ENCODE measurements around the gene CTCF.

The CTCF gene

GRCh38 chr16:67598527-67598926 is 36.2 kb downstream of the CTCF start:
- peak; percentile 81 for DNase-seq (ENCODE audit: low read depth)
- no peak for TF ChIP-seq CTCF (conservative IDR thresholded peaks at IDR 0.05; ENCODE audit: low read depth, low read length)
- no peak overlapping the region for H3K4me3 ChIP-seq (ENCODE audit: low read length)

DNA sequence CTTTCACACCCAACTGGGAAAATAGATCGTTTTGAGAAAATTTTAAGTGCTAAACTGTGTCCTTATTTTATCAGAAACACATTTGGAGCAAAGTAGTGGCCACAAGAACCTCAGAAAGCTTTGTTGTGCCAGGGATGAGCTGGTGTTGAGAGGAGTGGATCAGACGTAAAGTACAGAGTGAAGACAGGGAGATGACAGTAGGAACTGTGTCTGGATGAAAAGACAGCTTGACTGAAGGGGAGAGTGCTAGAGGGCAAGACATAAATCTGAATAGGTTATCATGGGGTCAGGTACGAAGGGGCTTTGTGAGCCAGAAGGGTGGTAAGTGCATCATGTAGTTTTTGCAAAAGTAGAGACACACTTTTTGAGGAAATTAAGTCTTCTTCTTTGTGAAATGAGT is 43.3 kb downstream of the CTCF start:
- no peak for TF ChIP-seq CTCF (conservative IDR thresholded peaks at IDR 0.05; ENCODE audit: low read depth, low read length)
- DNase-seq (ENCODE audit: low read depth) = no peak
- H3K4me3 ChIP-seq (ENCODE audit: low read length) = no peak overlapping the region

- DNase-seq (ENCODE audit: low read depth) = no peak
- no peak overlapping the region for H3K4me3 ChIP-seq (ENCODE audit: low read length)
- no peak for TF ChIP-seq CTCF (conservative IDR thresholded peaks at IDR 0.05; ENCODE audit: low read depth, low read length)
Measured at GRCh38 chr16:67606632-67607031, 44.3 kb downstream of the CTCF start.

DNA sequence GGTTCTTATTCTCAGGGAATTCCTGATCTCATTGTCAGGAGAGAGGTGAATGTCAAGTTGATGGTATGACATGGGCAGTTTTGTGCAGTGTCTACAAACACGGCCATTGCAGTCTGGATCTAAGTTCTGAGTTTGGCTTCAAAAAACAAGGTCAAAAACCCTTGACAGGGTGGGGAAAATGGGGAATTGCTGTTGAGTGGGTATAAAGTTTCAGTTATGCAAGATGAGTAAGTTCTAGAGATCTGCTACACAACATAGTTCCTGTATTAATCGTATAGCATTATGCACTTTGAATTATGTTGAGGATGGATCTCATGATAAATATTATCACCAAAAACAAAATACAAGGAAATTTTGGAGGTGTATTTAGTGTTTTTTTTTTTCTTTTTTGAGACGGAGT is 46.0 kb downstream of the CTCF start:
- H3K4me3 ChIP-seq (ENCODE audit: low read length) = no peak overlapping the region
- DNase-seq (ENCODE audit: low read depth) = no peak
- TF ChIP-seq CTCF (conservative IDR thresholded peaks at IDR 0.05; ENCODE audit: low read depth, low read length) = no peak

DNA sequence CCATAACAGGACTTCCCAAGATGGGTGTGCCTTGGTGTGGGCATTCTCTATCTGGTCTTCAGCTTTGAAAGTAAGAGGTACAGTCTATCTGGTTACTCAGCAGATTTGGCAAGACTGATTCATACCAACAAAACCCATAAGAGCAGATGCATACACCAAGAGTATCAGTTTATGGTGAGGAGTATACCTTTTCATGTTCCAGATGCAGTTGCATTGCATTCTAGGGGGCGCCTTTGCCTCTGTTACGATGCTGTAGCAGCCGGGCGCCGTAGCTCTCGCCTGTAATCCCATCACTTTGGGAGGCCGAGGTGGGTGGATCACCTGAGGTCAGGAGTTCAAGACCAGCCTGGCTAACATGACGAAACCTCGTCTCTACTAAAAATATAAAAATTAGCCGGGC is 51.5 kb downstream of the CTCF start:
- DNase-seq (ENCODE audit: low read depth) = no peak
- peak; percentile 10 for TF ChIP-seq CTCF (conservative IDR thresholded peaks at IDR 0.05; ENCODE audit: low read depth, low read length)
- H3K4me3 ChIP-seq (ENCODE audit: low read length) = no peak overlapping the region

- no peak for DNase-seq (ENCODE audit: low read depth)
- H3K4me3 ChIP-seq (ENCODE audit: low read length) = no peak overlapping the region
- TF ChIP-seq CTCF (conservative IDR thresholded peaks at IDR 0.05; ENCODE audit: low read depth, low read length) = no peak
Measured at GRCh38 chr16:67628216-67628615, 65.9 kb downstream of the CTCF start.

DNA sequence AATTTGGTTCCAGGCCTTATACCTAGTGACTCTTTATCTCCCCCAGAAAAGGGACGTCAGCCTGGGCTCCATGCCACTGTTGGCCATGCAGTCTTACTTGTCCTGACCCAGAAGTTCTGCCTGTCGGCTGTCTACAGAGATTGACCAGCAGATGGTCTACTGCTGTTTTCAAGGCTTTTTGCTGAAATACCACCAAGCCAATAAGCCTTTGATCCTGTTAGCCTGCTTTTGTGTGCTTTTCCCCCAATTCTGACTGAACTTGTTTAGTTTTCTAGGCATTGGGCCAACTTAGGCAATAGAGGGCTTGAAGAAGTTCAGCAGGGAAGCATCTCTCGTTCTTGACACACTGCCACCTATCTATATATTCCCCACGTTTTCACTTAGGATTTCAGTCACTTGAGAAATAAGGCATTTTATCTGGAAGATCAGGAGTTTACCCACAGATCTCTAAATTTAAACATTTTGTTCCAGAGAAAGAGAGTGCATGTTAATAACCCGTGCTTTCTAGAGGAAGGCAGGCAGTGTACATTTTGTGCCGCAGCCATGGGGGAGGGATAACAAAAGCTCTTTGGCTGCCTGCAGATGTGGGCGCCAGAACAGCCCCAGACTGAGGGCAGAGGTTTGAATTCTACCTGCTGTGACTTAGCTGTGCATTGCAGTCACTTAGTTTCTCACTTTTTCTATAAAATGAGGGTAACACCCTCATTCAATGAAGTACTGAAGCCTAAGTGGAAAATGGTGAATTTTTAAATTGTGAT is 70.3 kb downstream of the CTCF start:
- no peak for DNase-seq (ENCODE audit: low read depth)
- H3K4me3 ChIP-seq (ENCODE audit: low read length) = no peak overlapping the region
- TF ChIP-seq CTCF (conservative IDR thresholded peaks at IDR 0.05; ENCODE audit: low read depth, low read length) = no peak
